Measurements from ENCODE around the gene SH2D3C. TPM values are rescaled to one million over a fixed set of nuclear protein-coding genes. Genes with fewer than 3 reads are reported as not detected.

Gene SH2D3C
- 0.26 TPM in 1 of 2 replicates, not detected in the other for total RNA-seq

GRCh38 chr9:127778280-127779135 is at the start of gene SH2D3C:
TSS of gene SH2D3C (minus strand) at chr9:127778666. CDS start at chr9:127778627, 39 bp downstream.
- TF ChIP-seq CTCF (IDR thresholded peaks at IDR 0.05; ENCODE audit: insufficient read depth, low read length, severe bottlenecking) = no peak
- H3K36me3 ChIP-seq (ENCODE audit: control insufficient read depth, insufficient read depth, low read length) = no peaks in the 10 kb centered on the region
- FAIRE-seq (no peak), DNase-seq (ENCODE audit: low read depth) (no peak)
- H3K27me3 ChIP-seq (ENCODE audit: control insufficient read depth, insufficient read depth, low read length) = no peaks in the 10 kb centered on the region
- H3K4me3 ChIP-seq (ENCODE audit: low read depth, low read length) = no peak within 1 kb of the TSS

- Histone ChIP-seq H3K36me3 (ENCODE audit: control insufficient read depth, insufficient read depth, low read length) (no peaks in the 10 kb centered on the region), H3K4me3 (ENCODE audit: low read depth, low read length) (no peak overlapping the region), H3K27me3 (ENCODE audit: control insufficient read depth, insufficient read depth, low read length) (peaks cover 2% of the 10 kb centered on the region)
- TF ChIP-seq CTCF (IDR thresholded peaks at IDR 0.05; ENCODE audit: insufficient read depth, low read length, severe bottlenecking) = no peak
- DNase-seq (ENCODE audit: low read depth) (no peak), FAIRE-seq (no peak)
These were observed 47.9 kb upstream of the SH2D3C start for GRCh38 chr9:127826253-127826913.

GRCh38 chr9:127825319-127826051 is 47.0 kb upstream of the SH2D3C start:
- no peak overlapping the region for H3K4me3 ChIP-seq (ENCODE audit: low read depth, low read length)
- no peak for FAIRE-seq

GRCh38 chr9:127822108-127822507 is 43.6 kb upstream of the SH2D3C start:
- peaks cover 2% of the 10 kb centered on the region for H3K27me3 ChIP-seq (ENCODE audit: control insufficient read depth, insufficient read depth, low read length)
- TF ChIP-seq CTCF (IDR thresholded peaks at IDR 0.05; ENCODE audit: insufficient read depth, low read length, severe bottlenecking) = no peak
- FAIRE-seq (no peak), DNase-seq (ENCODE audit: low read depth) (no peak)
- H3K4me3 ChIP-seq (ENCODE audit: low read depth, low read length) = no peak overlapping the region
- no peaks in the 10 kb centered on the region for H3K36me3 ChIP-seq (ENCODE audit: control insufficient read depth, insufficient read depth, low read length)

More at GRCh38 chr9:127825319-127826051, 47.0 kb upstream of the SH2D3C start:
- no peak for DNase-seq (ENCODE audit: low read depth)
- no peaks in the 10 kb centered on the region for H3K36me3 ChIP-seq (ENCODE audit: control insufficient read depth, insufficient read depth, low read length)
- H3K27me3 ChIP-seq (ENCODE audit: control insufficient read depth, insufficient read depth, low read length) = peaks cover 2% of the 10 kb centered on the region
- TF ChIP-seq CTCF (IDR thresholded peaks at IDR 0.05; ENCODE audit: insufficient read depth, low read length, severe bottlenecking) = peak; percentile 59

- DNase-seq (ENCODE audit: low read depth) = no peak
- H3K4me3 ChIP-seq (ENCODE audit: low read depth, low read length) = no peak overlapping the region
- H3K27me3 ChIP-seq (ENCODE audit: control insufficient read depth, insufficient read depth, low read length) = no peaks in the 10 kb centered on the region
- TF ChIP-seq CTCF (IDR thresholded peaks at IDR 0.05; ENCODE audit: insufficient read depth, low read length, severe bottlenecking) = no peak
- FAIRE-seq = no peak
- H3K36me3 ChIP-seq (ENCODE audit: control insufficient read depth, insufficient read depth, low read length) = peaks cover 3% of the 10 kb centered on the region
These were observed 40.1 kb upstream of the SH2D3C start for GRCh38 chr9:127818574-127818973.
